ENCODE measurements around the gene UHRF2. TPM values are rescaled to one million over a fixed set of nuclear protein-coding genes. Genes with fewer than 3 reads are reported as not detected.
"Not testable (repeated sequence)": the region's sequence is repeated elsewhere in the genome, so short reads cannot be mapped to it uniquely, and the experiment has no call there.

The UHRF2 gene
- total RNA-seq, 2 experiments from 2014 or later, result 77.3 to 77.9 TPM

DNA sequence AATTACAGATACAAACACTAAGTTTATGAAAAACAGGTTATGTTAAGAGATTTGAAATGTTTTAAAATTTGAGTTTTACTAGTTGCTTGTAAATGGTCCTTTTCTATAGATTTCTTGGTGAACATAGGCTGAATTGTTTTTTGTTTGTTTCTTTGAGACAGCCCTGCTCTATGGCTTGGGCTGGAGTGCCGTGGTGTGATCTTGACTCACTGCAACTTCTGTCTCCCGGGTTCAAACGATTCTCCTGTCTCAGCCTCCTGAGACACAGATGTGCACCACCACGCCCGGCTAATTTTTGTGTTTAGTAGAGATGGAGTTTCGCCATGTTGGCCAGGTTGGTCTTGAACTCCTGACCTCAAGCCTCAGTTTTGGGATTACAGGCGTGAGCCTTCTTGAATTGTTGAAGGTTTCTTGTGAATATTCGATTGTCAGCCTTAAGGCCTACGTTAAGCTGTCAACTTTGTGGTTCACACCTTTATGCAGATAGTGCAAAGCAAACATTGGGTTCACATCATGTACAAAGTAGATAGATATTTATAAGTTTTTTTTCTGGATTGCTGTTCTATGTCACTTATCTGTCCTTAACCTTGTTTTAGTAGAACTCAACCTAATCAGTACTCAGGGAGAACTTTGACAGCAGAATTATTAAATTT lies 26.2 kb downstream of the UHRF2 start:
- ChIA-PET POLR2A (interaction anchor here (1.3 kb wide), 1 partner anchor 27 kb away, joined by 4 read pairs; the partner anchor contains the start of gene UHRF2), CTCF (no interaction called here)
- H3K4me1 Mint-ChIP-seq, result peaks cover 39% of the 10 kb centered on the region
- H3K9me3 Mint-ChIP-seq, result no peaks in the 10 kb centered on the region
- H3K36me3 Mint-ChIP-seq (ENCODE audit: low read depth), result peaks cover 56% of the 10 kb centered on the region
- H3K27ac Mint-ChIP-seq, result no peak overlapping the region
- no peak overlapping the region for H3K4me3 Mint-ChIP-seq
- DNase-seq, result no peak
- no peaks in the 10 kb centered on the region for H3K27me3 Mint-ChIP-seq

DNA sequence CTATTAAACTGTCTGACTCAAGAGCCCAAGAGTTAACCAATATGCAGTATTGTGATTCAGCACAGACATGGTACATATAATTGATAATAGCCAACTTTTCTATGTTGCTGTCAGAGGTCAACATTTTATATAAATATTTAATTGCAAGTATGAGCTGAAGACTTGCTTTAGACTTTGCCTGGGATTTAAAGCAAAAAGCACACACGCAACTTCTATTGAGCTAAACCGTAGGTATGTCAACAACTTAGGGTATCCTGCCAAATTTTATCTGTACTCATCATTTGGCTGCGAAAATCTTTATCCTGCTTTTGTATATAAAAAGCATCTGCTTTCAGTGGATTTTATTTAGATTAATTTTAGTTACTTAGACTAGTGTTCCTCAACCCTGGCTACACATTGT lies 27.4 kb downstream of the UHRF2 start:
- no peak overlapping the region for H3K4me3 Mint-ChIP-seq
- DNase-seq, result no peak
- peaks cover 45% of the 10 kb centered on the region for H3K36me3 Mint-ChIP-seq (ENCODE audit: low read depth)
- H3K4me1 Mint-ChIP-seq, result peaks cover 39% of the 10 kb centered on the region
- no peaks in the 10 kb centered on the region for H3K27me3 Mint-ChIP-seq
- H3K9me3 Mint-ChIP-seq, result no peaks in the 10 kb centered on the region
- ChIA-PET POLR2A (interaction anchor here (1.0 to 1.3 kb wide), 2 partner anchors 27 to 28 kb away, joined by 3 to 6 read pairs; partner anchors contain the start of gene UHRF2), CTCF (no interaction called here)
- no peak overlapping the region for H3K27ac Mint-ChIP-seq

DNA sequence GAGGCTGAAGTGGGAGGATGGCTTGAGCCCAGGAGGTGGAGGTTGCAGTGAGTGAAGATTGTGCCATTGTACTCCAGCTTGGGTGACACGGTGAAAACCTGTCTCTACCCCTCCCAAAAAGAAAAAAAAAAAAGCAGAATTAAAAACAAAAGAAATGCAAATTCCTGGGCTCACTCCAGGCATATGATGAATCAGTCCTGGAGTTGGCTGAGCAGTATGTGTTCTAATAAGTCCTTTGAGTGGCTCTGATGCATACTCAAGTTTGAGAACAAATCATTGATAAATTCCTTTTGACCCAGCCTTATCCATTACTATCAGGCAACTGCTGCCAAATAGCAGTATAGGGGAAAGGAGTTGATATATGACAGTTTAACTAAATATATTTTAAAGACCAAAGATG lies 28.3 kb downstream of the UHRF2 start:
- Mint-ChIP-seq H3K4me3 (no peak overlapping the region), H3K4me1 (peaks cover 36% of the 10 kb centered on the region), H3K36me3 (ENCODE audit: low read depth) (peaks cover 42% of the 10 kb centered on the region), H3K27ac (no peak overlapping the region), H3K9me3 (no peaks in the 10 kb centered on the region), H3K27me3 (no peaks in the 10 kb centered on the region)
- CTCF ChIA-PET, result no interaction called here
- POLR2A ChIA-PET, result interaction anchor here (1.7 kb wide), 1 partner anchor 28 kb away, joined by 5 read pairs; the partner anchor contains the start of gene UHRF2
- DNase-seq, result no peak

DNA sequence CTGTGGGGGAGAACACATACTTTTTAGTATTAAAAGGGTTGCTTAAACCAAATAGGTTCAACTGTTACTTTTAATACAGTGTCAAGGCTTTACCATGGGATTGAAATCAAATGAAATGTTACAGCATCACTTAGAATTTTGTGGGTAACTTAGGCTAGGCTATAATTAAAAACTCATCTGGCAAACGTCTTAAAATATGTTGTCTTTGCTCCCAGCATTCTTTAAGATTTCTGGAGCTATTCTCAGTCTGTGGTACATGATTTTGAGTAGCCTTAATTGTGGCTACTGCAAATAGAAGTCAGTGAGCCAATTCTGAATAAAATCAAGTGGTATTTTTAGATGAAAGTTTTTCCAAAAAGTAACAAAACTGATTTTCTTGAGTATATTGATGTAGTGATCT lies 30.7 kb downstream of the UHRF2 start:
- Mint-ChIP-seq H3K4me3 (no peak overlapping the region), H3K27ac (no peak overlapping the region), H3K36me3 (ENCODE audit: low read depth) (peaks cover 31% of the 10 kb centered on the region), H3K27me3 (no peaks in the 10 kb centered on the region), H3K9me3 (no peaks in the 10 kb centered on the region), H3K4me1 (peaks cover 36% of the 10 kb centered on the region)
- ChIA-PET CTCF (interaction anchor here (0.6 kb wide), 1 partner anchor 22 kb away, joined by 3 read pairs; no protein-coding TSS in a partner anchor), POLR2A (no interaction called here)
- no peak for DNase-seq

DNA sequence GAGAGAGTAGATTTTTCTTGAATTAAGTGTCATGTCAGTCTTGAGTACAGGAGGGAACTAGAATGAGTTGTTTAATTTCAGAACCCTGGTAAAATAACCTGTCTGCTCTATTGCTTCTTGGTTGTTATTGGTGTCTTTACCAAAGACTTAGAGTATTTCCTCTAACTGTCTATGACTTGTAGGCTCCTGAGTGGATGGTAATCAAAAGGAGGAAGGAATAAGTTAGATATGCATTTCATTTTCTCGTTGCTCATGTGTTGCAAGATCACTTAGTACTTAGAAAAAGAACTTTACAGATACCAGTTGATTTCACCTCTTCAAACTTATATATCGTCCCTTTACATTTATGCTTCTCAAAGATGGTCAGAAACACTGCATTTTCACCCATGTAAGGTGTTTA lies 31.1 kb downstream of the UHRF2 start:
- H3K4me3 Mint-ChIP-seq, result no peak overlapping the region
- ChIA-PET POLR2A (no interaction called here), CTCF (no interaction called here)
- H3K9me3 Mint-ChIP-seq, result no peaks in the 10 kb centered on the region
- H3K36me3 Mint-ChIP-seq (ENCODE audit: low read depth), result peaks cover 29% of the 10 kb centered on the region
- H3K4me1 Mint-ChIP-seq, result peaks cover 36% of the 10 kb centered on the region
- no peak for DNase-seq
- no peak overlapping the region for H3K27ac Mint-ChIP-seq
- no peaks in the 10 kb centered on the region for H3K27me3 Mint-ChIP-seq

DNA sequence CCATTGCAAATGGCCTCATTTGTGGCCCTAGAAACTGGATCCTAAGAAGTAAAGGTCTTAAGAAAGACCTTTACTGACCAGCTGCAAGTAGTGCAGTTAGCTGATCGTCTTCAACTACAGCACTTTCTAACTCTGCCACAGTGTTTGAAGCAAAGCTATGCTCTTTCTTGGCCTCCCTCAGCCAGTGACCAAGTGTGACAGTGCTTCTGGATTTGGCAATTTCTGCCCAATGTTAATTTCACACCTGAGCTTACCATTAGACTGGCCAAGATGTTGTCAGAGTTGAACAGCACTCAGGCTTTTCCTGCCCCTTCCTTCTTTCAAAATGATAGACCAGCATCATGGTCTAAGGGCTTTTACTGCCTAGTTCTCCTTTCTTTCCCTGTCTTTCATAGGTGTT lies 36.1 kb downstream of the UHRF2 start:
- ChIA-PET POLR2A (interaction anchor here (0.9 to 1.5 kb wide), 3 partner anchors 11 to 35 kb away, joined by 3 read pairs; no protein-coding TSS in a partner anchor), CTCF (interaction anchor here (0.9 kb wide), 1 partner anchor 119 kb away, joined by 4 read pairs; no protein-coding TSS in a partner anchor)
- no peaks in the 10 kb centered on the region for H3K27me3 Mint-ChIP-seq
- H3K9me3 Mint-ChIP-seq, result peaks cover 3% of the 10 kb centered on the region
- no peak overlapping the region for H3K27ac Mint-ChIP-seq
- H3K36me3 Mint-ChIP-seq (ENCODE audit: low read depth), result peaks cover 35% of the 10 kb centered on the region
- no peak overlapping the region for H3K4me3 Mint-ChIP-seq
- no peak for DNase-seq
- H3K4me1 Mint-ChIP-seq, result peaks cover 39% of the 10 kb centered on the region

- CTCF ChIA-PET, result interaction anchor here (0.5 to 0.9 kb wide), 2 partner anchors 93 to 118 kb away, joined by 4 to 5 read pairs; no protein-coding TSS in a partner anchor
- peaks cover 5% of the 10 kb centered on the region for H3K9me3 Mint-ChIP-seq
Measured at GRCh38 chr9:6449645-6450044, 36.6 kb downstream of the UHRF2 start.

DNA sequence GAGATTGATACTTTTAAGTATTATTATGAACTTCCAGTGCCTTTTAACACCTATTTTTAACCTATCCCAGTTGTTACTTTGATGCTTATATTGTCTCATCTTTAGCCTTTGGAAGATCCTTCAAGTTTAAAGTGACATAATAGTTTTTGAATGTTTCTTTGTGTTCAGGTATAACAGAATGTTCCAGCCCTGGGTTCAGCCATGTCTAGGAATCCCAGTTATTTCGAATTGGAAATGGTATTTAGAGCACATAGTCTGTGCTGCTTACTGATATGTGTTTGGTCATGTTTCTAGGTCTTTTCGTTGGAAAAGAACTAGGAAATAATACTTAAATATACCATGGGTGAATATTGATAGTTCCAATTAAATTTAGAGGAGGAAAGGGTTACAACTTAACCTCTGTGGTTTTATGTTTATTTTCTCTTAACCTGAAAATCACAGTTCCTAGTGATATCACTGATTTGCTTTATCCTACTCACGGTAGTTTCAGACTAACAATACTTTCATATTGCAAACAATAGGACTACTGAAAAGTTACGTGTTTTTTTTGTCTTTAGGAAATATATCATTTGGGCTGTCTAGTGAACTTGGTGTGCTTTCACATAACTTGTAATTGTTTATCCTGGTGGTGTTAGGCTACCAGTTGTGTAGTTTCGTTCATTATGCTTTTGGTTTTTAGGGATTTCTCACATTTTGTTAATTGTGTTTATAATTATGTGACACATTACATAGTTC lies 37.8 kb downstream of the UHRF2 start:
- POLR2A ChIA-PET, result interaction anchor here (1.2 kb wide), 1 partner anchor 9 kb away, joined by 3 read pairs; no protein-coding TSS in a partner anchor
- no peak overlapping the region for H3K27ac Mint-ChIP-seq
- DNase-seq, result no peak
- CTCF ChIA-PET, result no interaction called here
- H3K4me3 Mint-ChIP-seq, result no peak overlapping the region
- peaks cover 36% of the 10 kb centered on the region for H3K4me1 Mint-ChIP-seq
- H3K27me3 Mint-ChIP-seq, result no peaks in the 10 kb centered on the region
- peaks cover 49% of the 10 kb centered on the region for H3K36me3 Mint-ChIP-seq (ENCODE audit: low read depth)
- H3K9me3 Mint-ChIP-seq, result peaks cover 8% of the 10 kb centered on the region

More at GRCh38 chr9:6449645-6450044, 36.6 kb downstream of the UHRF2 start:
- H3K4me1 Mint-ChIP-seq, result peaks cover 36% of the 10 kb centered on the region
- DNase-seq, result no peak
- POLR2A ChIA-PET, result interaction anchor here (0.9 to 1.5 kb wide), 3 partner anchors 10 to 36 kb away, joined by 3 read pairs; no protein-coding TSS in a partner anchor
- H3K27me3 Mint-ChIP-seq, result no peaks in the 10 kb centered on the region
- H3K36me3 Mint-ChIP-seq (ENCODE audit: low read depth), result peaks cover 39% of the 10 kb centered on the region
- no peak overlapping the region for H3K27ac Mint-ChIP-seq
- no peak overlapping the region for H3K4me3 Mint-ChIP-seq

DNA sequence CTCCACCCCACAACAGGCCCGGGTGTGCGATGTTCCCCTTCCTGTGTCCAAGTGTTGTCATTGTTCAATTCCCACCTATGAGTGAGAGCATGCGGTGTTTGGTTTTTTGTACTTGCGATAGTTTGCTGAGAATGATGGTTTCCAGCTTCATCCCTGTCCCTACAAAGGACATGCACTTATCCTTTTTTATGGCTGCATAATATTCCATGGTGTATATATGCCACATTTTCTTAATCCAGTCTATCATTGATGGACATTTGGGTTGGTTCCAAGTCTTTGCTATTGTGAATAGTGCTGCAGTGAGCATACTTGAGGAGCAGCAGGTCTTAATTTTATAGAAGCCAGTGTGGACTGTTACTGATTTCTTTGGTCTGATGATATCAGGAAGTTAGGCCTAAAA lies 42.3 kb downstream of the UHRF2 start:
- H3K27ac Mint-ChIP-seq, POLR2A ChIA-PET, H3K4me3 Mint-ChIP-seq, H3K27me3 Mint-ChIP-seq, DNase-seq: not testable (repeated sequence)
- H3K9me3 Mint-ChIP-seq, result peaks cover 18% of the 10 kb centered on the region
- peaks cover 31% of the 10 kb centered on the region for H3K4me1 Mint-ChIP-seq
- CTCF ChIA-PET, result interaction anchor here (1.4 kb wide), 1 partner anchor 16 kb away, joined by 4 read pairs; no protein-coding TSS in a partner anchor
- peaks cover 73% of the 10 kb centered on the region for H3K36me3 Mint-ChIP-seq (ENCODE audit: low read depth)

- H3K4me3 Mint-ChIP-seq, H3K27ac Mint-ChIP-seq, DNase-seq, H3K27me3 Mint-ChIP-seq, CTCF ChIA-PET: not testable (repeated sequence)
- Mint-ChIP-seq H3K9me3 (peaks cover 16% of the 10 kb centered on the region), H3K4me1 (peaks cover 17% of the 10 kb centered on the region), H3K36me3 (ENCODE audit: low read depth) (peaks cover 62% of the 10 kb centered on the region)
- POLR2A ChIA-PET, result interaction anchor here (1.2 kb wide), 1 partner anchor 9 kb away, joined by 3 read pairs; no protein-coding TSS in a partner anchor
Measured at GRCh38 chr9:6458704-6459103, 45.7 kb downstream of the UHRF2 start.

GRCh38 chr9:6459718-6460117 lies 46.7 kb downstream of the UHRF2 start:
- DNase-seq, result no peak
- H3K9me3 Mint-ChIP-seq, result peaks cover 13% of the 10 kb centered on the region
- ChIA-PET CTCF (interaction anchor here (0.6 kb wide), 1 partner anchor 301 kb away, joined by 4 read pairs; no protein-coding TSS in a partner anchor), POLR2A (interaction anchor here (1.0 to 1.2 kb wide), 3 partner anchors 10 to 45 kb away, joined by 3 to 4 read pairs (median 4); no protein-coding TSS in a partner anchor)
- no peak overlapping the region for H3K27ac Mint-ChIP-seq
- H3K27me3 Mint-ChIP-seq, result no peaks in the 10 kb centered on the region
- peaks cover 21% of the 10 kb centered on the region for H3K4me1 Mint-ChIP-seq
- peaks cover 59% of the 10 kb centered on the region for H3K36me3 Mint-ChIP-seq (ENCODE audit: low read depth)
- H3K4me3 Mint-ChIP-seq, result no peak overlapping the region

DNA sequence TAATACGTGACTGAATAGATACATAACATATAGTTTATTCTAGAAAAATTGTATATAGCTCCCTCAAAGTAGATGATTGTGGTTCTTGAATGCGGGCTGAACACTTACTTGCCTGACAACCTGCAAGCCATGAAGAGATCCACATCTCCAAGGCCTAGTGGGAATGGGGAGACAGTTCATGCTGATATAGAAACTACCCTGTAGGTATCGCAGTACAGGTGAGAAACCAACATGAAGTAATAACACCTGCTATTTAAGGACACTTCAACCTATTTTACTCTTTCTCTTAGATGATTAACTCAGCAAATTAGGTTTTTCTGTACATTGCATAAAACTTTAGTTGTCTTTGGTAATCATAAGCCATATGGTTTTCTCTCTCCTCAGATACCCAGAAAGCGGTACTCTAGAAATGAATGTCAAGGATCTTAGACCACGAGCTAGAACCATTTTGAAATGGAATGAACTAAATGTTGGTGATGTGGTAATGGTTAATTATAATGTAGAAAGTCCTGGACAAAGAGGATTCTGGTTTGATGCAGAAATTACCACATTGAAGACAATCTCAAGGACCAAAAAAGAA lies 47.3 kb downstream of the UHRF2 start:
- POLR2A ChIA-PET, result interaction anchor here (1.0 to 1.2 kb wide), 3 partner anchors 10 to 46 kb away, joined by 3 to 4 read pairs (median 4); no protein-coding TSS in a partner anchor
- H3K4me1 Mint-ChIP-seq, result peaks cover 23% of the 10 kb centered on the region
- H3K4me3 Mint-ChIP-seq, result no peak overlapping the region
- CTCF ChIA-PET, result interaction anchor here (0.6 kb wide), 1 partner anchor 302 kb away, joined by 4 read pairs; no protein-coding TSS in a partner anchor
- DNase-seq, result no peak
- H3K36me3 Mint-ChIP-seq (ENCODE audit: low read depth), result peaks cover 59% of the 10 kb centered on the region
- peaks cover 10% of the 10 kb centered on the region for H3K9me3 Mint-ChIP-seq
- H3K27me3 Mint-ChIP-seq, result no peaks in the 10 kb centered on the region
- no peak overlapping the region for H3K27ac Mint-ChIP-seq

Measured in activated CD4-positive, alpha-beta memory T cell treated with anti-CD3 and anti-CD28 coated beads, Interleukin-2, amount 10 ng/mL, durations not matched to agents 7 days and 5 days (primary cell).